ENCODE data around the gene DDX50.
"Not testable (repeated sequence)": the region's sequence is repeated elsewhere in the genome, so short reads cannot be mapped to it uniquely, and the experiment has no call there.

The DDX50 gene, protein sequence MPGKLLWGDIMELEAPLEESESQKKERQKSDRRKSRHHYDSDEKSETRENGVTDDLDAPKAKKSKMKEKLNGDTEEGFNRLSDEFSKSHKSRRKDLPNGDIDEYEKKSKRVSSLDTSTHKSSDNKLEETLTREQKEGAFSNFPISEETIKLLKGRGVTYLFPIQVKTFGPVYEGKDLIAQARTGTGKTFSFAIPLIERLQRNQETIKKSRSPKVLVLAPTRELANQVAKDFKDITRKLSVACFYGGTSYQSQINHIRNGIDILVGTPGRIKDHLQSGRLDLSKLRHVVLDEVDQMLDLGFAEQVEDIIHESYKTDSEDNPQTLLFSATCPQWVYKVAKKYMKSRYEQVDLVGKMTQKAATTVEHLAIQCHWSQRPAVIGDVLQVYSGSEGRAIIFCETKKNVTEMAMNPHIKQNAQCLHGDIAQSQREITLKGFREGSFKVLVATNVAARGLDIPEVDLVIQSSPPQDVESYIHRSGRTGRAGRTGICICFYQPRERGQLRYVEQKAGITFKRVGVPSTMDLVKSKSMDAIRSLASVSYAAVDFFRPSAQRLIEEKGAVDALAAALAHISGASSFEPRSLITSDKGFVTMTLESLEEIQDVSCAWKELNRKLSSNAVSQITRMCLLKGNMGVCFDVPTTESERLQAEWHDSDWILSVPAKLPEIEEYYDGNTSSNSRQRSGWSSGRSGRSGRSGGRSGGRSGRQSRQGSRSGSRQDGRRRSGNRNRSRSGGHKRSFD

DNA sequence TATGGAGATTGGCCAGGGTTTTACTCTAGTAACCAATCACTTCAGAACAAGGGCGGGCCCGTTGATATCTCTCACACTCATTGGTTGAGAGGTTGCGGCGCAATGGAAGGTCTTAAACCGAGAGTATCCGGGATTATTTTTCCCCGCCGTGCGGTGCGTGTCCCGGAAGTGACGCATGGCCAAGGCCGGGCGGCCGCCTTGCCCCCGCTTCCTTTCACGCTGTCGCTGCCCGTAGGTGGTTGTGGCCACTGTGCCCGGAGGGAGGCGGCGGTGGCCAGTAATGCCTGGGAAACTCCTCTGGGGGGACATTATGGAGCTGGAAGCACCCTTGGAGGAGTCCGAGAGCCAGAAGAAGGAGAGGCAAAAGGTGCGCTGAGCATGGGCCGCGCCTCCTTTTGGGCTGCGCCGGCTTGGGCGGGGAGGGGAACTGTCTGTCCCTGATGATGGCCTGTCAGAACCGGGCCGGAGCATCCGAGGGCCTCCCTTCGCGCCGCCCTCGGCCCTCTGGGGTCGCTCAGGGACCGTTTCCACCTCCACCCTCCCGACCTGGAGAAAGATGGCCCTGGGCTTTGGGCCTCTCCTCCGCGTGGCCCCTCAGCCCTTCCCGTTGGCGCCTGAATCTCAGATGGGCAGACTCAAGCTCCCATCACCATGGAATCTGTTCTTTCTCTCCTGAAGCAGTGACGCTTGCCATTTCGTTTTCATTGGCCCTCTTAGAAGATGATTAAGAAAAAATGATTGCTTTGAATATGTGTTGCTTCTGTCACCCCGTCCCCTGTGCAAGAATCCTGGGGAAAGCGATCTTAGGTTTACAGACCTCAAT, at the start of gene DDX50:
Gene DDX50, plus strand, starts transcription at position 211 of the 823 bp plus-strand sequence. Its CDS starts 70 bp downstream, at position 281.
- DNase-seq (ENCODE audit: low read depth in 3 of 3, low spot score in 1 of 3) = peak; percentile 81 to 87 (median 86)

DNA sequence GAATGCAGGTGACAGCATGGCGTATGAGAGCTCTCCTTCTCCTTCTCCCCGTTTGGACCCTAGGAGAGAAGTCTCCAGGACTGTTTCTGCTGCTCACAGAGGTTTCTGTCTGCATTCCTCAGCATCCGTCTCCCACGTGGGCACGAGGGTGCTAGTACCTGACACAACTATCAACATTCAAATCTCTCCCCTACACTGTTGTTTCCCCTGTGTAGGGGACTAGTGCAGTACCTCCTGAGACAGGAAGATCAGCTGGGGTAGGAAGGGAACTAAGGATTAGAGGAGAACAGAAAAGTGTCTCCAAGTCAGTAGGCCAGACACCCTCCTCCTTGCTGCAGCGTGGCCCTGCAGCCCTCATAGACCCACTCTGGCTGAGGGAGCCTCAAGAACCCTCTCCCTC, 44.8 kb upstream of the DDX50 start:
- no peak for DNase-seq (ENCODE audit: low read depth in 3 of 3, low spot score in 1 of 3)

DNA sequence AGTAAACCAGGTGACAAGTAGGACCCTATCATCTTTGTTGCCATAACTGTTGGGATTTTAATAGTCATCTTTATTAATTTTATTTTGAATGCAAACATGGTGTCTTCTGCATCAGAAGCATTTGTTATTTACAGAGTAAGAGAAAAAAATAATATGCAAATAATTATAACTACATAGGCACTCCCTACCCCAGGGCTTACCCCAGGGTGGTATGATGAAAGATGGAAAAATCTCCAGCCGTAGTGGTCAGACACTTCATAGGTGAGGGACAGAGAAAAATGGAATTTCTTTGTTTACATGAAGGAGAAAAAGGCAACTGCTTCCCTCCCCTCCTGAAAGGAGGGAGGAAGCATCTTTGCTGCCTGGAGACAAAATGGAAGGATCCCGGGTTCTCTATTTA, 44.1 kb upstream of the DDX50 start:
- DNase-seq (ENCODE audit: low read depth in 3 of 3, low spot score in 1 of 3) = no peak

- no peak for DNase-seq (ENCODE audit: low read depth in 3 of 3, low spot score in 1 of 3)
These were observed 39.9 kb upstream of the DDX50 start for GRCh38 chr10:68861253-68861652.

DNA sequence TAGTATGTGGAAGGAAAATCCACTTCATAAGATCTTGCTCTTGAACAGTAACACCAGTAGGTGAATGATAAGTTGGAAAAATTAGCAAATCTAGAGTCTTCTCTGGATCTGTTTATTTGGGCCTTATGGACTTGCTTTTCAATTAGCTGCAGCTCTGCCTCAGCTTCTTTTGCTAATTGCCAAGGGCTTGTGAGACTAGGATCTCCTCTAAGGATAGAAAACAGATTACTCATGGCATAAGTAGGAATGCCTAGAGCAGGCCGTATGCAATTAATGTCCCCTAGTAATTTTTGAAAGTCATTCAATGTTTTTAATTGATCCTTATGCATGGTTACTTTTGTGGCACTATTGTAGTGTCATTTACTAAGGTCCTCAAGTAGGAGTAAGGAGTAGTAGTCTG, 36.5 kb upstream of the DDX50 start:
- no peak for DNase-seq (ENCODE audit: low read depth in 3 of 3, low spot score in 1 of 3)

DNA sequence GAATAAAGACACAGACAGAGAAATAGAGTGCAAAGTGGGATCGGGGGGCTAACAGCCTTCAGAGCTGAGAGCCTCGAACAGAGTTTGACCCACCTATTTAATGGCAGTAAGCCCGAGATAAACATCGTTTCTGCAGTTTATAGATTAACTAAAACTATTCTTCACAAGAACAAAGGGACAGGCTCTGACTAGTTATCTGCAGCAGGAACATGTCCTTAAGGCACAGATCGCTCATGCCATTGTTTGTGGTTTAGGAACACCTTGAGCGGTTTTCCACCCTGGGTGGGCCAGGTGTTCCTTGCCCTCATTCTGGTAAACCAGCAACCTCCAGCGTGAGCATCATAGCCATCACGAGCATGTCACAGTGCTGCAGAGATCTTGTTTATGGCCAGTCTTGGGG, 32.9 kb upstream of the DDX50 start:
- not testable (repeated sequence) for DNase-seq (ENCODE audit: low read depth in 3 of 3, low spot score in 1 of 3)

DNA sequence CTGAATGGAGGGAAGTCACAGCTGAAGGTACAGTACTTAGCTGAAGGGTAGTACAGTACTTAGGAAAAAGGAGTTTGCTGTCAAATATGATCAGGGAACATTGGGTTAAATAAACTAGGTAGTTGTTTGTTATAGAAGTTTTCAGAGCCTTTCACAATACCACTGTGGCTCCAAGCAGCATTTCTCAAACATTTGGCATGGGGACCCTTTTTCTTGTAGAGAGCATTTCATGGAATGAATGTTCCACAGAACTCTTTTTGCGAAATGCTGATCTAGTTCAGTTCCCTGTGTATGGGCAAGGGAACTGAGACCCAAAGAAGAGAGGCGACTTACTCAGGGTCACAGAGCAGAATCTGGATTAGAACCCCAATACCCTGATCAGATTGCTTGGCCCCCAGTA, 31.5 kb upstream of the DDX50 start:
- no peak for DNase-seq (ENCODE audit: low read depth in 3 of 3, low spot score in 1 of 3)

DNA sequence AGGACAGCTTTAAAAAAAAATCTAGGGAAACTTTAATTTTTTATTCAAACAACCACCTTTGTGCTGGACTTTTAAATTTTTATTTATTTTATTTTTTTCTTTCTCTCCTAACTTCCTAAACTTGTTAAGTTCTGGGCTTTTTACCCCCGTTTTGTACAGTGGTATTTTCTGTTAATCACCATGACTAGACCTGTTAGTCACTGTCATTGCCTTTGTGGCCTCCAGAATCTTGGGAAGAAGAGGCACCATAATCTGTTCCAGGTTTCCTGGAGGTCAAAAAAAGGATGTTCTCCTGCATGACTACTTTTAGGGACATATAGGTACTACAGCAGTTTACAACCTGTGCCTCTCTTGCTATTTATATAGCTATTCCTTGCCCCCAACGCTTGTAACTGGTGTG, 31.1 kb upstream of the DDX50 start:
- no peak for DNase-seq (ENCODE audit: low read depth in 3 of 3, low spot score in 1 of 3)

- no peak for DNase-seq (ENCODE audit: low read depth in 3 of 3, low spot score in 1 of 3)
These were observed 30.5 kb upstream of the DDX50 start for GRCh38 chr10:68870545-68871104.

- DNase-seq (ENCODE audit: low read depth in 3 of 3, low spot score in 1 of 3) = no peak
These were observed 29.9 kb upstream of the DDX50 start for GRCh38 chr10:68871105-68871711.

- DNase-seq (ENCODE audit: low read depth in 3 of 3, low spot score in 1 of 3) = no peak
These were observed 29.3 kb upstream of the DDX50 start for GRCh38 chr10:68871731-68872342.

- no peak for DNase-seq (ENCODE audit: low read depth in 3 of 3, low spot score in 1 of 3)
These were observed 24.6 kb upstream of the DDX50 start for GRCh38 chr10:68876246-68877138.

GRCh38 chr10:68877482-68878110, 23.5 kb upstream of the DDX50 start:
- no peak for DNase-seq (ENCODE audit: low read depth in 3 of 3, low spot score in 1 of 3)

- DNase-seq (ENCODE audit: low read depth in 3 of 3, low spot score in 1 of 3) = no peak
These were observed 22.6 kb upstream of the DDX50 start for GRCh38 chr10:68878496-68878895.

DNA sequence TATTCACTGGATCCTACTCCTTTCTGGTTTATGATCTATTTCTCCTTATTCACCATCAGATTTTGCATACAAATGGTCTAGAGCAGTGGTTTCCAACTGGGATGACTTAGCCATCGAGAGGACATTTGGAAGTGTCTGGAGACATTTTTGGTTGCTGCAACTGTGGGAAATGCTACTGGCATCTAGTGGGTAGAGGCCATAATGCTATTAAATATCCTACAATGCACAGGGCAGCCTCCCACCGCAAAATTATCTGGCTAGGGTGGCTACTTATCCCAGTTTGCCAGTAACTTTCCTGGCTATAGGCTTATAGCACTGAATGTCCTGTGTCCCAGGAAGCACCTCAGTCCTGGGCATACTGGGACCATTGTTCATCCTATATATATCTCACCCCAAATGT, 21.5 kb upstream of the DDX50 start:
- no peak for DNase-seq (ENCODE audit: low read depth in 3 of 3, low spot score in 1 of 3)

DNA sequence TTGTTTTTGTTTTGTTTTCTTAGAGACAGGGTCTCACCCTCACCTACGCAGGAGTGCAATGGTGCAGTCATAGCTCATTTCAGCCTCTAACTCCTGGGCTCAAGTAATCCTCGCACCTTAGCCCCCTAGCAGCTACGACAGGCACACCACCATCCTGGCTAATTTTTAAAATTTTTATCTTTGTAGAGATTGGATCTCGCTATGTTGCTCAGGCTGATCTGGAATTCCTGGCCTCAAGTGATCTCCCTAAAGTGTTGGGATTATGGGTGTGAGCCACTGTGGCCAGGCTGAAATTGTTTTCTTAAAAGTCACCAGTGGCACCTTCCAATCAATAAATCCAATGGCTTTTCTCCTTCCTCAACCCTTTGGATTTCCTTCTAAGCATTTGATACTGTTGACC, 20.9 kb upstream of the DDX50 start:
- no peak for DNase-seq (ENCODE audit: low read depth in 3 of 3, low spot score in 1 of 3)

- no peak for DNase-seq (ENCODE audit: low read depth in 3 of 3, low spot score in 1 of 3)
These were observed 6.1 kb upstream of the DDX50 start for GRCh38 chr10:68895041-68895440.

GRCh38 chr10:68897336-68897741, 3.8 kb upstream of the DDX50 start:
- DNase-seq (ENCODE audit: low read depth in 3 of 3, low spot score in 1 of 3) = no peak

GRCh38 chr10:68899186-68899745, 1.8 kb upstream of the DDX50 start:
- no peak for DNase-seq (ENCODE audit: low read depth in 3 of 3, low spot score in 1 of 3)
